NB4 (cell line): Measurements from ENCODE around the gene PALD1.

Experiments used
- CTCF ChIP-seq: IDR thresholded peaks from one replicate; pipeline ENCODE4 v1.5.1; 2012; ENCODE audit warnings: low read depth, low read length
- POLR2A ChIP-seq: IDR thresholded peaks from 2 replicates; pipeline ENCODE4 v1.6.1; 2011; ENCODE audit warnings: mild to moderate bottlenecking; ENCODE audit not compliant: insufficient read length; ENCODE audit errors: extremely low read depth

GRCh38 chr10:70523057-70523456, 44.5 kb downstream of the PALD1 start:
- TF ChIP-seq POLR2A: no peak
- TF ChIP-seq CTCF: no peak
